GM10248 (cell line): ENCODE results near the gene NRAS.

Experiments used
- CTCF ChIA-PET: fragments of 300-600 bp; sonication (Branson Sonifier 250); formaldehyde crosslinking; extraction: SDS; loops from one replicate; lab custom pipeline; 2021; ENCODE audit warnings: antibody characterized with exemption; lab: Yijun Ruan, JAX
- POLR2A ChIA-PET: fragments of 350-650 bp; sonication (Branson Sonifier 250); formaldehyde crosslinking; extraction: SDS; loops from one replicate; lab custom pipeline; 2020; ENCODE audit warnings: antibody characterized with exemption; lab: Yijun Ruan, JAX
- DNase-seq: peaks from one replicate; pipeline ENCODE4 v3.0.0; 2012; ENCODE audit errors: extremely low spot score
- CTCF ChIP-seq: IDR thresholded peaks from 2 replicates; pipeline ENCODE4 v1.5.1; 2012; ENCODE audit warnings: mild to moderate bottlenecking, low read depth; ENCODE audit errors: extremely low read depth, missing control alignments, control extremely low read depth

The NRAS gene

GRCh38 chr1:114702737-114703136 is 13.8 kb downstream of the NRAS start:
- ChIA-PET POLR2A (no interaction called here), CTCF (interaction anchor here (1.0 to 2.8 kb wide), 8 partner anchors 7 to 357 kb away, joined by 3 to 8 read pairs (median 4); partner anchors contain the start of gene AMPD1)
- DNase-seq: no peak
- no peak for TF ChIP-seq CTCF

GRCh38 chr1:114701931-114702330 is 14.6 kb downstream of the NRAS start:
- ChIA-PET CTCF (interaction anchor here (0.9 to 2.8 kb wide), 3 partner anchors 11 to 48 kb away, joined by 3 to 7 read pairs (median 3); no protein-coding TSS in a partner anchor), POLR2A (no interaction called here)
- no peak for DNase-seq
- TF ChIP-seq CTCF: no peak

GRCh38 chr1:114700036-114700600 is 16.5 kb downstream of the NRAS start:
- no peak for DNase-seq
- no peak for TF ChIP-seq CTCF
- POLR2A ChIA-PET: no interaction called here
- CTCF ChIA-PET: no interaction called here

GRCh38 chr1:114696810-114697209 is 19.8 kb downstream of the NRAS start:
- CTCF ChIA-PET: no interaction called here

GRCh38 chr1:114695430-114696058 is 21.0 kb downstream of the NRAS start, which contains the start of gene AMPD1:
TSS of gene AMPD1 (minus strand) at chr1:114695546. CDS start at chr1:114695471, 75 bp downstream.
- no peak for TF ChIP-seq CTCF
- CTCF ChIA-PET: interaction anchor here (0.9 to 1.7 kb wide), 5 partner anchors 8 to 20 kb away, joined by 3 to 11 read pairs (median 5); partner anchors contain the start of gene NRAS
- DNase-seq: no peak
- POLR2A ChIA-PET: no interaction called here

More at GRCh38 chr1:114696810-114697209, 19.8 kb downstream of the NRAS start:
- POLR2A ChIA-PET: no interaction called here
- TF ChIP-seq CTCF: no peak
- DNase-seq: no peak

GRCh38 chr1:114694540-114695310 is 21.8 kb downstream of the NRAS start:
- TF ChIP-seq CTCF: no peak
- DNase-seq: no peak
- ChIA-PET CTCF (interaction anchor here (0.9 to 2.4 kb wide), 6 partner anchors 8 to 21 kb away, joined by 3 to 11 read pairs (median 6); partner anchors contain the start of gene NRAS), POLR2A (no interaction called here)
